Stimulated activated CD8-positive, alpha-beta memory T cell treated with anti-CD3 and anti-CD28 coated beads, Interleukin-7, amount 100 ng/mL, for 48 hours (primary cell): ENCODE data around the gene SERINC2.
"Not testable (repeated sequence)": the region's sequence is repeated elsewhere in the genome, so short reads cannot be mapped to it uniquely, and the experiment has no call there.

Experiments
- DNase-seq, 2 donors: peaks; one replicate each; pipeline ENCODE4 v3.0.0-alpha.2; 2020; ENCODE audit warnings: low read depth in 1 of 2; ENCODE audit errors: extremely low read depth in 1 of 2

Gene SERINC2

GRCh38 chr1:31458287-31458896, 45.4 kb downstream of the SERINC2 start:
- no peak for DNase-seq

- DNase-seq = no peak
These were observed 47.0 kb downstream of the SERINC2 start for GRCh38 chr1:31460027-31460426.

- no peak for DNase-seq
These were observed 54.1 kb downstream of the SERINC2 start for GRCh38 chr1:31467005-31467674.

- DNase-seq = no peak
These were observed 57.8 kb downstream of the SERINC2 start for GRCh38 chr1:31470794-31471315.

GRCh38 chr1:31471452-31472313, 58.7 kb downstream of the SERINC2 start:
- peak in 1 of 2 donors; percentile 14 for DNase-seq

- DNase-seq = not testable (repeated sequence)
These were observed 59.3 kb downstream of the SERINC2 start for GRCh38 chr1:31472314-31472651.

GRCh38 chr1:31472673-31473072, 59.7 kb downstream of the SERINC2 start:
- not testable (repeated sequence) for DNase-seq

- DNase-seq = not testable (repeated sequence)
These were observed 60.5 kb downstream of the SERINC2 start for GRCh38 chr1:31473508-31473907.

GRCh38 chr1:31474567-31474966, 61.6 kb downstream of the SERINC2 start:
- DNase-seq = not testable (repeated sequence)

- no peak for DNase-seq
These were observed 64.2 kb downstream of the SERINC2 start for GRCh38 chr1:31476891-31477846.

GRCh38 chr1:31478167-31478566, 65.2 kb downstream of the SERINC2 start:
- DNase-seq = no peak

GRCh38 chr1:31479811-31480210, 66.8 kb downstream of the SERINC2 start:
- no peak for DNase-seq

- DNase-seq = not testable (repeated sequence)
These were observed 67.4 kb downstream of the SERINC2 start for GRCh38 chr1:31480426-31480825.

- DNase-seq = no peak
These were observed 69.5 kb downstream of the SERINC2 start for GRCh38 chr1:31482482-31483011.

- DNase-seq = no peak
These were observed 70.3 kb downstream of the SERINC2 start for GRCh38 chr1:31483012-31483946.
